ENCODE measurements around the gene ZNF132.
"Not testable (repeated sequence)": the region's sequence is repeated elsewhere in the genome, so short reads cannot be mapped to it uniquely, and the experiment has no call there.

Gene ZNF132

GRCh38 chr19:58406818-58407657, 32.9 kb downstream of the ZNF132 start:
- DNase-seq, result no peak

- DNase-seq, result not testable (repeated sequence)
Measured at GRCh38 chr19:58403920-58404478, 36.0 kb downstream of the ZNF132 start.

GRCh38 chr19:58401840-58402421, 38.0 kb downstream of the ZNF132 start:
- DNase-seq, result no peak

GRCh38 chr19:58400916-58401839, 38.8 kb downstream of the ZNF132 start:
- DNase-seq, result peak; percentile 99

GRCh38 chr19:58400316-58400915, 39.5 kb downstream of the ZNF132 start:
- DNase-seq, result no peak

GRCh38 chr19:58399903-58400302, 40.0 kb downstream of the ZNF132 start:
- DNase-seq, result no peak

- no peak for DNase-seq
Measured at GRCh38 chr19:58398545-58398944, 41.4 kb downstream of the ZNF132 start.

GRCh38 chr19:58398087-58398486, 41.9 kb downstream of the ZNF132 start:
- DNase-seq, result no peak

- DNase-seq, result no peak
Measured at GRCh38 chr19:58397533-58398037, 42.4 kb downstream of the ZNF132 start.

- no peak for DNase-seq
Measured at GRCh38 chr19:58396691-58397532, 43.0 kb downstream of the ZNF132 start.

- DNase-seq, result no peak
Measured at GRCh38 chr19:58395979-58396627, 43.9 kb downstream of the ZNF132 start.

- no peak for DNase-seq
Measured at GRCh38 chr19:58395220-58395978, 44.6 kb downstream of the ZNF132 start, which contains the start of gene RNF225. RNF225 (plus strand) TSS chr19:58395656; CDS start chr19:58396090, 434 bp downstream.

- no peak for DNase-seq
Measured at GRCh38 chr19:58394821-58395219, 45.1 kb downstream of the ZNF132 start.

GRCh38 chr19:58393725-58394033, 46.3 kb downstream of the ZNF132 start:
- no peak for DNase-seq

GRCh38 chr19:58392945-58393724, 46.8 kb downstream of the ZNF132 start:
- no peak for DNase-seq

GRCh38 chr19:58388175-58388526, 51.8 kb downstream of the ZNF132 start:
- DNase-seq, result no peak

GRCh38 chr19:58387338-58388174, 52.4 kb downstream of the ZNF132 start:
- DNase-seq, result no peak
